Hippocampal formation (tissue), 2 donors: ENCODE data around the gene SIL1.
A peak's percentile ranks its signal among the peaks of the same experiment; 100 is the strongest.

ENCODE experiments used
- DNase-seq, 2 donors: peaks; one replicate each; lab custom pipeline; 2025; lab: John Stamatoyannopoulos, UW

Gene SIL1

DNA sequence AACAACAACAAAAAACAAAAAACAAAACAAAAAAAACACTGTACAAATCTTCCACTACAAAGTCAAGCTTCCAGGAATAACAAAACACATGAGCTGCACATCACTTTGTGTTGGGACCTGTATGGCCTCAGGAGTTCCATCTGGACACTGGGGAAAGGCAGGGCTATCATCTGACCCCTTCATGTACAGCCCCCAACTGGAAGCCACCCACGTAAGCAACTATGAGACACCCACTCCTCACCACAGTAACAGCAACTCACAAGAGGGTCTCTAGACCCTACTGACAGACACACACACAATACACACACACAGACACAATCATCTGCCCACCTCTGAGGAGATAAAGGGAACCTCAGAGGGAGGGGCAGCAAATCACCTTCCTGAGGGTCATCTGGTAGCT is 241.4 kb downstream of the SIL1 start:
- no peak for DNase-seq

DNA sequence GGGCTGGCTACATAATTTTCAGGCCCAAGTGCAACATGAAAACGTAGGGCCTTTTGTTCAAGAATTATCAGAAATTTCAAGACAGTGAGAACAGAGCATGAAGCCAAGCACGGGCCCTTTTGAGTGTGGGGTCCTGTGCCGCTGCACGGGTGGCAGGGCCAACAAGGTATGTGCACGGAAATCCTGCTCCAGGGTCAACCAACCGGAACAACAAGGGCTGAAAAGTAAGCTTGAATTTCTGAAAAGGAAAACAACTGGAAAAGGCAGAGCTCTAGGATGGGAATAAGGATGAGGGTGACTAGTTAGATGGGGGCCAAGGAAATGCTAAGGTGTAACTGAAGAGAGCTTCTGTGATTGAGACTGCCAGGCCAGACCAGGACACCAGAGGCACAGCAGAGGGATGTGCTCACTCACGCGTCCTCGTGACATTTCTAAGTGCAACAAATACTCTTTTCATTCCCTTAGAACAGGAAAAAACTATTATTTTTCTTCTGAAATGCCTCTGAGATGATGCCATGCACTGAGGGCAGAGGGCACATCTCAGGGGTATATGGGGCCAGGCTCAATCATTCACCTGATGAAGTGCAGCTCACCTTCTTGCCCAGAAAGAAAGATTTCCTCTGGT is 242.4 kb downstream of the SIL1 start:
- DNase-seq, result no peak

DNA sequence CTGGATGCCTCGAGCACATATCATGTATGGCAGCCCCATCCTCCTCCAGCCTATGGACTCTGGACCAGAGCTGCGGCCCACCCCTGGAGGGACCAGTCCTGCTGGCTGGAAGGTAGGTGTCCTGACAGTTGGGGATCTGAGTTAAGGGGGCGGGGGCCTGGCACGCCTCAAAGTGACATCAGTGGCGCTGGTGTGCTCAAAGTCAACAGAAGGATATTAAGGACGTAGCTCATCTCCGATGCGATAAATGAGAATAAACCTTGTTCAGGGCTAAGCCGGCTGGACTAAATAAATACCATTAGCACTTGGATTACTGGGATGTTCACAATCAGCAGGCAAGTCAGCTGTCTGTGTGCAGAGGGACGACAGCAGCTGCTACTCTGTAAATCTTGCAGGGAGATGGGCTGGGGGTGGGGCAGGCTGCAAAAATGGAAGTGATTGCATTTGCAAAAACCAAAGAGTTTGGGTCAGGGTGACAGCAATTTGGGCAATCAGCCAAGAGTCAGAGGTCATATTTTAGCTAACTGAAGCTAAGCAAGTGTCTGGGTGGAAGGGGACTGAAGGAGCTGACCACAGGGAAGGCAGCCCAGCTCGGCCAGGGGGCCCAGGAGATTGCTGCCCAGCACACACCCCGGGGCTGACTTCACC is 243.0 kb downstream of the SIL1 start:
- DNase-seq, result peak in 1 of 2 donors; percentile 45

DNA sequence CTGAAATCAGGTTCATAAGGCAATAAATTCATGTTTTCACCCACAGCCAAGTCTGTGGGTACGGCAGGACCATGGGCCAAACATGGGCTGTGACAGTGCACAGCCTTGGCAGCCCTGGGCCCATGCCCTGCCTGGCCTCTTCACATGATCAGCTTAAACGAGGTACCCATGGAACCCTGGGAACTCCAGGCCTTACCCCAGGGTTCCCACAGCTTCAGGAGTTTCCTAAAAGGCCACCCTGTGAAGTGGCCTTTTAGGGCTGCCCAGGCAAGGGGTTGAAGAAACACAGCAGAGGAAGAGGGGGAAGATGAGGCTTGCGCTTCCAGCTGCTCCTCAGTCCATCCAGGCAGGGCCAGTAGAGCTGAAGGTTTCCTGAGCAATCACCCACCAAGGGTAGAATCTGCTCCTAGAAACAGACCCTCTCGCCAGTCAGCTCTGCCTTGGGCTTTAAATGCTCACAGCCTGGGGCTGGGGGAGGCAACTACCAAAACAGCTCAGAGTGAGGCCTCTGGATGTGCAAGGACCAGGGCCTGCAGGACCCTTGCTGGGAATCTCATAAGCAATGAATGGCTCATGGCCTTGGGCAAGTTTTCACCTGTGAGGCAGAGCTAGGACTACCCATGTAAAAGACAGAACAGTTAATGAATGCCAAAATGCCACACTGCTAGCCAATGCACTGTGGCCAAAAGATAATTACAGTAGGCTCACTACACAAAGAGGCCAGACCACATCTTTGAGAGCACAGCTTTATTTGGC is 243.7 kb downstream of the SIL1 start:
- no peak for DNase-seq

DNA sequence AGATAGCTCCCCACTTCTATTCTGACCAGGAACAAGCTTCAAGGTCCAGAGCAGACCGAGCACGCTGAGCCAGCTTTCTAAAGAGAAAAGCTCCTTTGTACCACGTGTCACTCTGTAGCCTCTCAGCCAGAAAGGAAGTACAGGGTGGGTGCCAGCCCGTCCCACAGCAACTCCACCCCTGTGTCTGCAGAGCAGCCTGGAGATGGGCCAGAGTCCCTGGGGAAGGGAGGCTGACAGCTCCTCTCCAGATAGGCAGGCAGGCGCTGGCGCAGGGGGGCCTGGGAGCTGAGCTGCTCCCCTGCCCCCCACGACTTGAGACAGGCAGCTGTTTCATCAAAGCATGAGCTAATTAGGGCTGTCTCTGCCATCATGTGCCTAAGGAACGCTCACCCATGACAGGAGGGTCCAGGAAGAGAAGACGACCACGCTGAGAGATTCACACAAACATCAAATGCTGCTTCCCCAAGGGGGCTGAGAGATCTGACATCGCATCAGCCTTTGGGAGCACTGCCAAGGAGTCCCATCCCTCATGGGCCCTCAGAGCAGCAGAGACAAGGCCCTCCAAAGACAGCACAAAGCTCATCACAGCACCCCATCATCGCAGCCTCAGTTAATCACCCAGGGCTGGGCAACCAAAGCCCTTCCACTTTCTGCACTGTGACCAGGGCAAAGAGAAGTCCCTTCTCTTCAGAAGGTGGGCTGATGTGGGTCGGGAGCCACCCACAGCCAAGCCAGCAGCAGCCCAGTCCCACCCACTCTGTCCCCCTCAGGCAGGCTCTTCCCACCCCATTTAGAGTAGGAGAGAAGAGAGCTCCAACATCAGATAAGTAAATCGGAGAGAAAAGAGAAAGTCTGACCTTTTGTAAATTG is 244.5 kb downstream of the SIL1 start:
- peak; percentile 86 to 91 for DNase-seq

DNA sequence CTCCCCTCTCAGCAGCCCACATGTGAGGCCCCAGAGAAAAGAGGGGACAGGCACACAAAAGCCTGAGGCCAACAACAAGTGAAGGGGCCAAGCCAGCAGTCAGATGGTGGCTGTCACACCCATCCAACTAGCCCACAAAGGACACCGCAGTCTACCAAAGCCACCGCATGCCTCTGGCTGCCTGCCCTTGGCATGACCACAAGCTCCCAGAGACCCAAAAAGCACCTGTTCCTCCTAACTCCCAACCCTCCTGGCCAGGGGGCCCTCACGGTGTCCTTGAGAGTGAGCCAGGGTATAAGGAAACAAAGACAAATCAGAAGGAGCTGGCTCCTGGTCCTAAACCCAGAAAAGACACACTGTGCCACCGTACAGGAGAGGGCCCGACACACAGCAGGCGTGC is 245.2 kb downstream of the SIL1 start:
- peak in 1 of 2 donors; percentile 59 for DNase-seq

DNA sequence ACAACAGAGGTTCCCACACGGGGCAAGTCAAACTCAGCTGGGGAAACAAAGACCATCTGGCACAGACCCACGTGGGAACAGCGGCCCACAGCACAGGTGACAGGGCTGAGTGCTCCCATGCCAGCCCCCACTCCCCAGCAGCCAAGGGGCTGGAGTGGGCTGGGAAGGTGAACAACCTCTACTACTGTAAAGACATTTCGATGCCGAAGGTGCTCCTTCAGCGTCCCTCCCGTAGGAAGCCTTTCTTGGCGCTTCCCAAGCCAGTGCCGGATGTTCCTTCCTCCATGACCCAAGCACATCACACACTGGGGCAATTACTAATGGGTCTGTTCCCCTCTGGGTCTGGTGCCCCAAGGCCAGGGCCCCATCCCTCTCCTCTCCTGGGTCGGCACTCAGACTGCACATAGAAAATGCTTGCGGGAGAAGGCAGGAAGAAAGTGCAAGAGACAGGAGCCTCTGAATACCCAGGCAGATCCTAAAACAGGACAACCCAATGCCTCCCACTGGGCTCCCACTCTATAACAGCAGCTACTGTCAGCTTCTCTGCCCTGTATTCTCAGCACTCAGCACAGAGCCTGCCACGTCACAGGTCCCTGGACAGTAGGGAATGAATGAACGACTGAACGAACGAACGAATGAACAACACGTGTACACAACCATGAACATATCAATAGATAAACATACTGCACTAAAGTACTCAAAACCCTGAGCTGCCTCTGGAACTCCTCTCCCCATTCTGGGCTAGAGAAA is 246.0 kb downstream of the SIL1 start:
- DNase-seq, result no peak

DNA sequence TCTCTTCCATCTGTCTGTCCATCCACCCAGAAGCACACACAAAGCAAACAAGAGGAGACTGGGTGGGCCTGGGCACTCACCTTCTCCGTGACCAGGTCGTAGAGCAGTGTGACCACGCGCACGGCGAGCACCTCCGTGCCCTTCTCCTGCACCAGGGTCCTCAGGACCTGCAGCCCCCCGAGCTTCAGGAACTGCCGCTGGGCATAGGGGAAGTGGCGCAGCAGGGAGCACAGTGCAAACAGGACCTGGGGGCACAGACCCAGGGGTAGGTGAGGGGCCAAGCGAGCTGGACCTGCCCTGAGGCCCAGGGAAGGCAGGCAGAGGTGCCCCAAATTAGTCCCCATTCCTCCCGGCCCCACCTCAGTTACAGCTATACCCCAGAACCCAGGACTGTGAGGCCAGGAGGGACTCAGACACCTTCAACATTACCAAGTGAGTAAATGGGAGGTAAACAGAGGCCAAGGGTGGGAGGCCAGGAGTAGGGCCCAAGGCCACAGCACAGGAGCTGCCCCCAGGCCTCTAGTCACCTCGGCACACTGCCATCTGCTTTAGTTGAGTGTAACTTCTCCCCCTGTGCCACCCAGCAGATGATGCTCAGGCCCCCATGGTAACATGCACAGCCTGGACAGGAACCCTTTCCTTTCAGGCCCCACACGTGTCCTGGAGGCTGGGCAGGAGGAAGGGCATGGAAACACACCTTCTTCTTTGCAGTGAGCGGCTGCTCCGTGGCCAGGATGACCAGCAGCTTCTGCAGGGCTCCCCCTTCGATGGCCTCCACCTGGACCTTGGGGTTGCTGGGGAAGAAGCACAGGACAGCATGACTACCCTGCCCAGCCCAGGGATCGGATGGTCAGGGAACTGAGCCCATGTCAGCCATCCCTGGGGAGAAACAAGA is 246.8 kb downstream of the SIL1 start:
- DNase-seq, result no peak

DNA sequence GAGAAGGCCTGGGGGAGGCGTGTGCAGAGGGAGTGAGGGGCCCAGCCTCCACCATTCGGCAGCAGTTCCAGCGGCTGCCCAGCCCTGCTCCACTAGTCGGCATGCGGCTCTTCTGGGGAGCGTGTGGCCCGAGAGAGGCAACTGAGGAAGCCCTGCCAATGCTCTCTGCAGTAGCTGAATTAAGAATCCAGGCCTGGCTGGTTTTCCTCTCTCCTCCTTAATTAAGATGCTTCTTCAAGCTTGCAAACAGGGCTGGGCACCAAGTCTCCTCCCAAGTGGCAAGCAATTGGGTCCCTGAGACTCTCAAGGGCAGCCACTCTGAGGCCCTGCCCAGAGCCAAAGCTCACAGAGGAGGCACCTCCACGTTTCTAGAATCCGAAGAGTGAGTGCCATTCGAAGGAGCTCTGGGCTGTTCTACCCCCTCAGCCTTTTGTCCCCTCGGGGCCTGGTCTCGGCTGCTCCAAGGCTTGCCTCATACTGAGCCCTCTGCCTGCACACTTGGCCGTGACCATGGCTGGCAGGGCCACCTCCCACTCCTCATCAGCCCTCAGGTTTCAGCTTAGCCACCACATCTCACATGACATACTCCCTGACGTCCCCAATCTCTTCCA is 247.6 kb downstream of the SIL1 start:
- peak; percentile 67 to 74 for DNase-seq

DNA sequence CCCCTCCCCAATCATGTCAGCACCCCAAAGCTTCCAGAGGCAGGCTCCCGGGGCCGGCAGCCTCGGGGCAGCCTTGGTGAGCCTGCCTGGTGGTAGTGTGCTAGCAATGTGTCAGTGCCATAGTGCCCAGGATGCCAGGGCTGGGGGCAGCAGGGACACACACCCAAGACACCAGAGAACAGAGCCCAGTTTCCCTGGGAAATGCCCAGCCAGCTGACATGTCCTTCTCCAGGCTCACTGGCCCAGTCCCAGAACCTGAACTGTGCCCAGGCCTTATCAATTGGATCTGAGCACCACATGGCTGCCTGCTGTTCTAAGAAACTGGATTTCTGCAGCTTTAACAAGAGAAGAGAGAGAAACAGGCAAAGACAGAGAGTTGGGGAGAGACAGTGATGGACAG is 248.2 kb downstream of the SIL1 start:
- no peak for DNase-seq

DNA sequence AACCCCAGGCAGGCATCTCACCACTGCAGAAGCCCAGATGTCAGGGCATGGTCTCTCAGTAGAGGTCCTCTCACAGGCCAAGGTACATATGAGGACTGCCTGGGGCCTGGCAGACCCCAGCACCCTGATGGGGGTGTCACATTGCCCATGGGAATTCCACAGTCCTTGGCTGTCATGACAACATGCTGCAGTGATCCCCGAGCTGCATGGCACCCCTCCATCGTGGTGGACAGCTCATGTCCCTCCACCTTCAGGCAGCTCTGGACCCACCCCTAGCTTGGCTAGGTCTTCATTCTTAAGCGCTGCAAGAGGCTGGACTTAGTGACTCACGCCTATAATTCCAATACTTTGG is 249.0 kb downstream of the SIL1 start:
- no peak for DNase-seq

DNA sequence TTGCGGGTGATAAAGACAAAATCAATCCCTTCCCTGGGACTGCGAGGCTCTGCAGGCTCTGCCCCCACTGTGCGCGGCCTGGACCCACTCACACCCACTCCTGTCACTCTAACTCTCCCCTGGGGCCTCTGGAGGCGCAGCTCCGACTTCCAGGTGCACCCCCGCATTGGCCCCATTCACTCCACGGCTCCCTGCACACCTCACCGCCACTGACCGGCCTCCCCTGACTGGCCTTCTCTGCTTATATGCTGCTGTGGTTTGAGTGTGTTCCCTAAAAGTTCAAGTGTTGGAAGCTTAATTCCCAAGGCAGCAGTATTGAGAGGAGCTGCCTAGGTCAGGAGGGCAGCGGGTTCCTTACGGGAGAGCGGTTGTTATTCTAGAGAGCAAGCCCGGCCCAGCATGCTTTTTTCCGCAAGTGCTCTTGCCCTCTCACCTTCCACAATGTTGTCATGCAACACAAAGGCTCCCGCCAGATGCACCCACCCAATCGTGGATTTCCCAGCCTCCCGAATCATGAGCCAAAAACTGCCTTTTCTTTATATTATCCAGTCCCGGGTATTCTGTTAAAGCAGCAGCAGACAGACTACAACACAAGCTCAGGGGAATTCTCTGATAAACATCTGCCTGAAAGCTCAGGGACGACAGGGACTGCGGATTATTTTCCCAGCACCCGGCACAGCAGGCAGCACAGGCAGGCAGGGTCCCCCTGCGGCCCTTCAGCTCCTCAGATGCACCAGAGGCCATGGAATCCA is 249.5 kb downstream of the SIL1 start:
- no peak for DNase-seq

DNA sequence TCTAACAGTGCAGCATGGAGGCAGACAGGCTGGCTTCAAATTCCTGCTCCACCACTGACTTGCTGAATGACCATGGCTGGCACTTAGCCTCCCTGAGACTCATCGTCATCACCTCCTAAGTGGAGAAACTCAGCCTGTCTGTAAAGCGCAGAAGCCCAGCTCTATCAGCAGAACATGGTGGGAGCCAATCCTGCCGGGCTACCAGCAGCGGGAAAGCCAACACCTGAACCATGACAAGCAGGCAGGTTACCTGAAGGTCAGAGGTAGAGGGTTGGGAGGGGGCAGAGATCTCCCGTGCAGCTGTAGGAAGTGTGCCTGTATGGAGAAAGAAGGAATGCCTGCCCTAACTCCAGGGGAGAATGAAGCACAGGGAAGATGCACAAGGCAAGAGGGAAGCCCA is 250.4 kb downstream of the SIL1 start:
- DNase-seq, result no peak

DNA sequence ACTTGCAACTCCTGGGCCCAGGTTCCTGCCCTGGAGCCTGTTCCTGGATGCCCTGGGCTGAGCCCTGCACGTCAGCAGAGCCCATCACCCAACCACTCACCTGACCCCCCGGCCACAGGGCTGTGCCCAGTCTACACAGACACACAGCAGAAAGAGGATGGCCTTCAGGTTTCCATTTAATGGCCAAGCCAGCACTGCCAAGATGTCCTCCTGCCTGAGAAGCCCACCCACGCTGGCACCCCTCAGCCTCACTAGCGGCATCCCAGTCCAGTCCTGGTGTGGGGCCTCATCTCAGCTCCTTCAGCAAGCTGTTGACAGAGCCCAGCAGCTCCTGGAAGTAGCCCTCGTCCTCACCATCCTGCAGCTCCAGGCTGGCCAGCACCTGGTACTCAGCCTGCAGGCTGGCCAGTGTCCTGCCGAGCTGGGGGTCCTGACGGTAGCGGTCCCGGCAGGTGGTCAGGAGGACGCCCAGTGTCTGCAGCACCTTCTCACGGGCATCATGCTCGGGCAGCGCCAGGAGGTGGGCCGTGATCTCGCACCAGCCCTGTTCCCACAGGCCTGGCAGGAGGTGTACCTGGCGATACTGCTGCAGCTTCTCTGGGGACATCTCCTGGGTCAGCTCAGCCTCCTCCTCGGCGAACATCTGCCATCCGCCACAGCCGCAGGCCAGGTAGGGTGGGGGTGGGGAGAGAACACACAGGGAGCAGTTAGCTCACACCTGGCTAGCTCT is 251.2 kb downstream of the SIL1 start:
- no peak for DNase-seq

DNA sequence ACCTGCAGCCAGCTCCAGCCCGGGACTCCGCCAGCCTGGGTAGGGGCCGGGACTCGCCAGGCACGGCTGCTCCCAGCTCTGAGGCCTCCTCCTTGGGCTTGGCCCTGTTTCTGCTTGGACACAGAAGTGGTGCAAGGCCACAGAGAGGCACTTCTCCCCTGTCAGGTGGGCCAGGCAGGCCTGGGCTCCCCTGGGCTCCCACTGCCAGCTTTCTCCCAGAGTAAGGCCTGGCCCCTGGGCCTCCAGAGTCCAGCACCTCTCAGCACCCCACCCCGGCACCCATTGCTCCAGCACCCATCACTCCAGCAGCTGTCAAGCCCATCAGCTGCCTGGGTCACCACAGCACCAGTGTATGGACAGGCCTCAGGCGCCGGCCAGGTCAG is 251.9 kb downstream of the SIL1 start:
- peak in 1 of 2 donors; percentile 56 for DNase-seq

DNA sequence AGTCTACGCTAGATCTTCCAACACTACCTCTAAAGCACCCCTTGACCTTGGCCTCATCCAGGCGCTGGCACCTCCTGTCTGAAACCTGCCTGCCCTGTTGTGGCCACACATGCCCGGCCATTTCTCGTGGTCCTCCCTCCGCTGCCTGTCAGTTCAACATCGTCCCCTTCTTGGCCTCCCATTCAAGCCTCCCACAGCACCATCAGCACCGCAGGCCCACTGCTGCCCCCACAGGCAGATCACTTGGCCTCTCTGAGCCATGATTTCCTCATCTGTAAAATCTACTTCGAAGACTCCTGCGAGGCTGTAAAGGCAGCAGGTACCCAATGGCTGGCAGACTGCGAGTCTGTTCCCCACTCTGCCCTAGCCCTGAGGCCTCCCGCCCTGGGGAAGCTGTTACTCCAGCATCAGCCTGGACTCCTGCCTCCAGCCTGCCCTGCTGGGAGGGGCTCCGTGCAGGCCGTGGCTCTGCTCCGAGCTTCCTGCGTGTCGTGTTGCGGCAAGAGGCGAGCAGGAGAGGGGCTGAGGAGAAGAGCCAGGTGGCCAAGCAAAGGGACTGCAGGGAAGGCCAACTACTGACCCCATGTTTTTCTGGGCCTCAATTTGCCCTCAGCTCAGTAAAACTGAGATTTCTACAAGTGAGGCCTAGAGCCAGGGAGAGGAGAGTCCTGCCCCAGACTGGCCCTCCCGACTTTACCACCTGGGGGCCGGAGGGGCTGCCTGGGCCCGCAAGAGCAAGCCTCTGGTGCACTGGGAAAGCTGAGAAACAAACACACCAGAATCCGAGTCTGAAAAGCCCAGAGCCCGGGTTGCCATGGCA is 252.5 kb downstream of the SIL1 start:
- DNase-seq, result peak in 1 of 2 donors; percentile 38

DNA sequence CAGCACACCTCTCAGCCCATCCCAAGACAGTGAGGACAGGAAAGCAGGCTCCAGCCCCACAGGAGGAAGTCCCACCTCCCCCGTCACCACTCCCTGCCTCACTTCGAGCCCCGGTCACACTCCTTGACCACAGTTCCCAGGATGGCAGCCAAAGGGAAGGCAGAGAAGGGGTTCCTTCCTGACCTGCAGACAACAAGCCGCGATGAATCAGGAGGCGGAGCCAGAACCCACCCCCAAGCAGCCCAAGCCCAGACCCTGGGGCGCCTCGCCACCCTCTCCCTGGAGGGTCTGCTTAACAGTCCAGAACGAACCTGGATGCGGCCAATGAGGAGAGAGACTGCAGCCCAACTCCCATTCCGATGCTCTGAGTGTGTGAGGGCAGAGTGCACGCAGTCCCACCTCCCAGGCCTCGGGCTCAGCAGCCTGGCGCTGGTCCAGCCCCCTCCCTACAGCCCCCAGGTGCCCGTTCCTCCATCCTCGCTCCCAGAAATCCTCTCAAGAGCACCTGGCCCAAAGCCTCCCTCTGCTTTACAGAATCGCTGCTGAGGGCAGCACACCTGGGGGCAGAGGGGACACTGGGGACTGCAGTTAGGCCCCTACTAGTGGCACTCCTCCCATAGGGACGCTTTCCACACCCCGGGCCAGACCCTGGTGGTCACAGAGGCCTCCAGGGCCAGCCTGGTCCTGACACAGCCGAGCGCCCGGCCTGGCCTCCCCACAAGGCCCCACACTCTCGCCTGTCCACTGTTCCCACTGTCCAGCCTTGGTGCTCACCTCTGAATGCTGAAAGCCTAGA is 253.4 kb downstream of the SIL1 start:
- no peak for DNase-seq
